ENCODE results near the gene CENPC. TPM values are rescaled to one million over a fixed set of nuclear protein-coding genes. Genes with fewer than 3 reads are reported as not detected.

CENPC gene
- polyA plus RNA-seq, 1 donor from 2014 or later, result 9.5 TPM

DNA sequence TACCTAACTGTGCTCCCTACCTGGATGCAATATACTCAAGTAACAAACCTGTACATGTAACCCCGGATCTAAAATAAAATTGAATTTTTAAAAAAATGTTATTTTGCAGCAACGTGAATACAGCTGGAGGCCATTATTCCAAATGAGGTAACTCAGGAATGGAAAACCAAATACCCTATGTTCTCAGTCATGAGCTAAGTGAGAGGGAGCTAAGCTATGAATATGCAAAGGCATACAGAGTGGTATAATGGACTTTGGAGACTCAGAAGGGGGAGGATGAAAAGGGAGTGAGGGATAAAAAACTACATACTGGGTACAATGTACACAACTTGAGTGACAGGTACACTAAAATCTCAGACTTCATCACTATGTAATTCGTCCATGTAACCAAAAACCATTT is 78.6 kb downstream of the CENPC start:
- TF ChIP-seq, protein P1, sequence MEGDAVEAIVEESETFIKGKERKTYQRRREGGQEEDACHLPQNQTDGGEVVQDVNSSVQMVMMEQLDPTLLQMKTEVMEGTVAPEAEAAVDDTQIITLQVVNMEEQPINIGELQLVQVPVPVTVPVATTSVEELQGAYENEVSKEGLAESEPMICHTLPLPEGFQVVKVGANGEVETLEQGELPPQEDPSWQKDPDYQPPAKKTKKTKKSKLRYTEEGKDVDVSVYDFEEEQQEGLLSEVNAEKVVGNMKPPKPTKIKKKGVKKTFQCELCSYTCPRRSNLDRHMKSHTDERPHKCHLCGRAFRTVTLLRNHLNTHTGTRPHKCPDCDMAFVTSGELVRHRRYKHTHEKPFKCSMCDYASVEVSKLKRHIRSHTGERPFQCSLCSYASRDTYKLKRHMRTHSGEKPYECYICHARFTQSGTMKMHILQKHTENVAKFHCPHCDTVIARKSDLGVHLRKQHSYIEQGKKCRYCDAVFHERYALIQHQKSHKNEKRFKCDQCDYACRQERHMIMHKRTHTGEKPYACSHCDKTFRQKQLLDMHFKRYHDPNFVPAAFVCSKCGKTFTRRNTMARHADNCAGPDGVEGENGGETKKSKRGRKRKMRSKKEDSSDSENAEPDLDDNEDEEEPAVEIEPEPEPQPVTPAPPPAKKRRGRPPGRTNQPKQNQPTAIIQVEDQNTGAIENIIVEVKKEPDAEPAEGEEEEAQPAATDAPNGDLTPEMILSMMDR (IDR thresholded peaks at IDR 0.05; ENCODE audit: poor library complexity, severe bottlenecking), result no peak
- TF ChIP-seq RAD21 (conservative IDR thresholded peaks at IDR 0.05), result no peak
- no peak for TF ChIP-seq EP300 (conservative IDR thresholded peaks at IDR 0.05; ENCODE audit: poor library complexity, severe bottlenecking)
- TF ChIP-seq SMC3 (conservative IDR thresholded peaks at IDR 0.05; ENCODE audit: poor library complexity), result no peak
- TF ChIP-seq, protein P2, sequence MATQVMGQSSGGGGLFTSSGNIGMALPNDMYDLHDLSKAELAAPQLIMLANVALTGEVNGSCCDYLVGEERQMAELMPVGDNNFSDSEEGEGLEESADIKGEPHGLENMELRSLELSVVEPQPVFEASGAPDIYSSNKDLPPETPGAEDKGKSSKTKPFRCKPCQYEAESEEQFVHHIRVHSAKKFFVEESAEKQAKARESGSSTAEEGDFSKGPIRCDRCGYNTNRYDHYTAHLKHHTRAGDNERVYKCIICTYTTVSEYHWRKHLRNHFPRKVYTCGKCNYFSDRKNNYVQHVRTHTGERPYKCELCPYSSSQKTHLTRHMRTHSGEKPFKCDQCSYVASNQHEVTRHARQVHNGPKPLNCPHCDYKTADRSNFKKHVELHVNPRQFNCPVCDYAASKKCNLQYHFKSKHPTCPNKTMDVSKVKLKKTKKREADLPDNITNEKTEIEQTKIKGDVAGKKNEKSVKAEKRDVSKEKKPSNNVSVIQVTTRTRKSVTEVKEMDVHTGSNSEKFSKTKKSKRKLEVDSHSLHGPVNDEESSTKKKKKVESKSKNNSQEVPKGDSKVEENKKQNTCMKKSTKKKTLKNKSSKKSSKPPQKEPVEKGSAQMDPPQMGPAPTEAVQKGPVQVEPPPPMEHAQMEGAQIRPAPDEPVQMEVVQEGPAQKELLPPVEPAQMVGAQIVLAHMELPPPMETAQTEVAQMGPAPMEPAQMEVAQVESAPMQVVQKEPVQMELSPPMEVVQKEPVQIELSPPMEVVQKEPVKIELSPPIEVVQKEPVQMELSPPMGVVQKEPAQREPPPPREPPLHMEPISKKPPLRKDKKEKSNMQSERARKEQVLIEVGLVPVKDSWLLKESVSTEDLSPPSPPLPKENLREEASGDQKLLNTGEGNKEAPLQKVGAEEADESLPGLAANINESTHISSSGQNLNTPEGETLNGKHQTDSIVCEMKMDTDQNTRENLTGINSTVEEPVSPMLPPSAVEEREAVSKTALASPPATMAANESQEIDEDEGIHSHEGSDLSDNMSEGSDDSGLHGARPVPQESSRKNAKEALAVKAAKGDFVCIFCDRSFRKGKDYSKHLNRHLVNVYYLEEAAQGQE (IDR thresholded peaks at IDR 0.05; ENCODE audit: borderline replicate concordance), result no peak
- no peak for TF ChIP-seq EZH2 (IDR thresholded peaks at IDR 0.05; ENCODE audit: borderline replicate concordance, insufficient read depth, low read length, poor library complexity, severe bottlenecking)
- TF ChIP-seq TAF1 (IDR thresholded peaks at IDR 0.05; ENCODE audit: low read depth), result no peak
- TF ChIP-seq MXI1 (conservative IDR thresholded peaks at IDR 0.05; ENCODE audit: poor library complexity, severe bottlenecking), result no peak
- TF ChIP-seq POLR2AphosphoS5 (IDR thresholded peaks at IDR 0.05), result no peak
- H3K9me3 ChIP-seq (ENCODE audit: low read length), result no peaks in the 10 kb centered on the region
- H3K4me2 ChIP-seq (ENCODE audit: low read length), result no peak overlapping the region
- no peaks in the 10 kb centered on the region for H3K27me3 ChIP-seq (ENCODE audit: insufficient read depth, low read depth, low read length)
- H2AFZ ChIP-seq (ENCODE audit: low read depth, low read length), result no peak overlapping the region
- no peaks in the 10 kb centered on the region for H3K36me3 ChIP-seq (ENCODE audit: insufficient read depth, low read length)
- H3K27ac ChIP-seq (ENCODE audit: low read length), result no peak overlapping the region
- H3K4me3 ChIP-seq (ENCODE audit: low read length), result no peak overlapping the region
- H3F3A ChIP-seq (ENCODE audit: insufficient read depth, low read length, poor library complexity, severe bottlenecking), result no peaks in the 10 kb centered on the region
- H3K79me2 ChIP-seq (replicated peaks; ENCODE audit: insufficient read depth, low read length), result no peaks in the 10 kb centered on the region
- no peaks in the 10 kb centered on the region for H3K9me2 ChIP-seq (ENCODE audit: insufficient read depth, low read length)
- H4K20me1 ChIP-seq (ENCODE audit: insufficient read depth), result no peaks in the 10 kb centered on the region
- no peak overlapping the region for H3K9ac ChIP-seq (ENCODE audit: low read length)

DNA sequence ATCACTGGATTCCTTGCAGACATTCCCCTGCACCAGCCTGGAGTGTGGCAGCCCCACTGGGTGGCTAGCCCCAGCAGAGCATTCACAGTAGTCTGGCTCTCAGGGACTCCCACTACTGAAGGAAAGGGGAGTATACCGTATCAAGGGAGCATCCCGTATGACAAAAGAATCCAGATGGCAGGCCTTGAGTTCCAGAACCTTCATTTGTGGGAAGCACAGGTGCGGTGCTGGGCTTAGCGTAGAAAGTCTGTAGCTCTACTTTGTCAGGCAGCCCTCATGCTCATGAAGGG is 79.6 kb downstream of the CENPC start:
- Histone ChIP-seq H3K9me2 (ENCODE audit: insufficient read depth, low read length) (no peaks in the 10 kb centered on the region), H3K27me3 (ENCODE audit: insufficient read depth, low read depth, low read length) (no peaks in the 10 kb centered on the region), H3K79me2 (replicated peaks; ENCODE audit: insufficient read depth, low read length) (no peaks in the 10 kb centered on the region), H3K27ac (ENCODE audit: low read length) (no peak overlapping the region), H3K9ac (ENCODE audit: low read length) (no peak overlapping the region), H2AFZ (ENCODE audit: low read depth, low read length) (no peak overlapping the region), H3K36me3 (ENCODE audit: insufficient read depth, low read length) (no peaks in the 10 kb centered on the region), H3F3A (ENCODE audit: insufficient read depth, low read length, poor library complexity, severe bottlenecking) (no peaks in the 10 kb centered on the region), H4K20me1 (ENCODE audit: insufficient read depth) (no peaks in the 10 kb centered on the region), H3K9me3 (ENCODE audit: low read length) (no peaks in the 10 kb centered on the region), H3K4me3 (ENCODE audit: low read length) (no peak overlapping the region), H3K4me2 (ENCODE audit: low read length) (no peak overlapping the region)
- TF ChIP-seq EZH2 (IDR thresholded peaks at IDR 0.05; ENCODE audit: borderline replicate concordance, insufficient read depth, low read length, poor library complexity, severe bottlenecking) (no peak), POLR2AphosphoS5 (IDR thresholded peaks at IDR 0.05) (no peak)
